Activated B cell treated with CpG ODN at 0.5 μM for 24 hours (primary cell): ENCODE data around the gene ARHGEF9. TPM values are rescaled to one million over a fixed set of nuclear protein-coding genes. Genes with fewer than 3 reads are reported as not detected.

Experiments used
- ATAC-seq: fragments of 200-7000 bp; cut with Tn5 transposase; one replicate; pipeline ENCODE4 v1.10.0; 2021; ENCODE audit warnings: low read depth, mild to moderate bottlenecking, moderate library complexity
- CTCF ChIA-PET: fragments of 350-600 bp; sonication (Branson Sonifier 250); formaldehyde crosslinking; loops from one replicate; lab custom pipeline; 2021; ENCODE audit warnings: antibody characterized with exemption; lab: Charles Lee
- POLR2A ChIA-PET: fragments of 350-600 bp; sonication (Branson Sonifier 250); formaldehyde crosslinking; loops from one replicate; lab custom pipeline; 2021; ENCODE audit warnings: antibody characterized with exemption; lab: Charles Lee
- DNase-seq: peaks from one replicate; pipeline ENCODE4 v3.0.0; 2022
- H3K27ac Mint-ChIP-seq: one replicate; pipeline ENCODE4 v1.8.0; 2020; ENCODE audit warnings: mixed read lengths
- H3K27me3 Mint-ChIP-seq: one replicate; pipeline ENCODE4 v1.8.0; 2021; ENCODE audit warnings: mixed read lengths
- H3K36me3 Mint-ChIP-seq: one replicate; pipeline ENCODE4 v1.8.0; 2021; ENCODE audit warnings: low read depth, mixed read lengths
- H3K4me1 Mint-ChIP-seq: one replicate; pipeline ENCODE4 v1.8.0; 2021; ENCODE audit warnings: mixed read lengths
- H3K4me3 Mint-ChIP-seq: one replicate; pipeline ENCODE4 v1.8.0; 2020; ENCODE audit warnings: mild to moderate bottlenecking, mixed read lengths
- H3K9me3 Mint-ChIP-seq: one replicate; pipeline ENCODE4 v1.8.0; 2020; ENCODE audit warnings: mixed read lengths
- CTCF ChIP-seq: fragments of 200-600 bp; IDR thresholded peaks from one replicate; pipeline ENCODE4 v1.8.0; 2022; ENCODE audit warnings: antibody characterized with exemption, mild to moderate bottlenecking
- intact Hi-C: fragments of 100-400 bp; cut with micrococcal nuclease; formaldehyde crosslinking; loops from one replicate; pipeline ENCODE4 v1.15.1; 2024
- total RNA-seq: library from RNA; stranded (reverse); gene quantifications from 2 replicates; pipeline ENCODE4 v1.2.3, GENCODE V29; 2022

The ARHGEF9 gene
- total RNA-seq, 1 donor from 2014 or later: 25.1 TPM

GRCh38 chrX:63751481-63751880 is 33.5 kb downstream of the ARHGEF9 start:
- intact Hi-C loops: loop anchor here (10.0 kb wide), 1 partner anchor 643 kb away; the partner anchor contains the start of gene MTMR8
- ChIA-PET CTCF (no interaction called here), POLR2A (no interaction called here)
- H3K4me1 Mint-ChIP-seq: peaks cover 31% of the 10 kb centered on the region
- no peaks in the 10 kb centered on the region for H3K9me3 Mint-ChIP-seq
- DNase-seq (no peak), ATAC-seq (no peak)
- TF ChIP-seq CTCF: no peak
- H3K27ac Mint-ChIP-seq: no peak overlapping the region
- no peaks in the 10 kb centered on the region for H3K27me3 Mint-ChIP-seq
- no peak overlapping the region for H3K4me3 Mint-ChIP-seq
- peaks cover 6% of the 10 kb centered on the region for H3K36me3 Mint-ChIP-seq

GRCh38 chrX:63750811-63751210 is 34.2 kb downstream of the ARHGEF9 start:
- ChIA-PET POLR2A (no interaction called here), CTCF (no interaction called here)
- no peak overlapping the region for H3K4me3 Mint-ChIP-seq
- H3K27ac Mint-ChIP-seq: no peak overlapping the region
- H3K36me3 Mint-ChIP-seq: peaks cover 6% of the 10 kb centered on the region
- DNase-seq (no peak), ATAC-seq (no peak)
- peaks cover 35% of the 10 kb centered on the region for H3K4me1 Mint-ChIP-seq
- no peaks in the 10 kb centered on the region for H3K9me3 Mint-ChIP-seq
- H3K27me3 Mint-ChIP-seq: no peaks in the 10 kb centered on the region
- intact Hi-C loops: loop anchor here (10.0 kb wide), 1 partner anchor 644 kb away; the partner anchor contains the start of gene MTMR8
- TF ChIP-seq CTCF: no peak

- H3K36me3 Mint-ChIP-seq: no peaks in the 10 kb centered on the region
Measured at GRCh38 chrX:63747331-63747730, 37.7 kb downstream of the ARHGEF9 start.

GRCh38 chrX:63746715-63747114 is 38.3 kb downstream of the ARHGEF9 start:
- H3K36me3 Mint-ChIP-seq: no peaks in the 10 kb centered on the region
- DNase-seq: no peak

More at GRCh38 chrX:63747331-63747730, 37.7 kb downstream of the ARHGEF9 start:
- H3K9me3 Mint-ChIP-seq: no peaks in the 10 kb centered on the region
- POLR2A ChIA-PET: interaction anchor here (3.3 kb wide), 1 partner anchor 8 kb away, joined by 11 read pairs; a partner anchor contains a TSS
- TF ChIP-seq CTCF: no peak
- peaks cover 29% of the 10 kb centered on the region for H3K4me1 Mint-ChIP-seq
- no peak overlapping the region for H3K27ac Mint-ChIP-seq
- CTCF ChIA-PET: no interaction called here
- H3K27me3 Mint-ChIP-seq: no peaks in the 10 kb centered on the region
- DNase-seq (no peak), ATAC-seq (no peak)
- H3K4me3 Mint-ChIP-seq: no peak overlapping the region
- intact Hi-C loops: no loop called here

GRCh38 chrX:63746278-63746677 is 38.7 kb downstream of the ARHGEF9 start:
- Mint-ChIP-seq H3K27me3 (no peaks in the 10 kb centered on the region), H3K4me3 (no peak overlapping the region), H3K27ac (no peak overlapping the region), H3K4me1 (peaks cover 33% of the 10 kb centered on the region), H3K36me3 (peaks cover 1% of the 10 kb centered on the region), H3K9me3 (no peaks in the 10 kb centered on the region)
- no peak for DNase-seq
- CTCF ChIA-PET: no interaction called here
- intact Hi-C loops: no loop called here
- no peak for TF ChIP-seq CTCF
- no peak for ATAC-seq
- POLR2A ChIA-PET: interaction anchor here (3.3 kb wide), 1 partner anchor 9 kb away, joined by 11 read pairs; a partner anchor contains a TSS

More at GRCh38 chrX:63746715-63747114, 38.3 kb downstream of the ARHGEF9 start:
- ChIA-PET CTCF (no interaction called here), POLR2A (interaction anchor here (3.3 kb wide), 1 partner anchor 8 kb away, joined by 11 read pairs; a partner anchor contains a TSS)
- no peak for ATAC-seq
- no peak for TF ChIP-seq CTCF
- Mint-ChIP-seq H3K9me3 (no peaks in the 10 kb centered on the region), H3K27ac (no peak overlapping the region), H3K4me1 (peaks cover 32% of the 10 kb centered on the region), H3K27me3 (no peaks in the 10 kb centered on the region), H3K4me3 (no peak overlapping the region)
- intact Hi-C loops: no loop called here
